CD4-positive, alpha-beta T cell (primary cell): ENCODE measurements around the gene GM2A. TPM values are rescaled to one million over a fixed set of nuclear protein-coding genes. Genes with fewer than 3 reads are reported as not detected.

ENCODE experiments used
- ATAC-seq: fragments of 200-7000 bp; cut with Tn5 transposase; one replicate; pipeline ENCODE4 v1.10.0; 2022; ENCODE audit warnings: mild to moderate bottlenecking; ENCODE audit not compliant: poor library complexity
- CTCF ChIA-PET: fragments of 350-600 bp; sonication (Branson Sonifier 250); formaldehyde crosslinking; loops from one replicate; lab custom pipeline; 2021; ENCODE audit warnings: antibody characterized with exemption, inconsistent platforms; lab: Charles Lee
- POLR2A ChIA-PET: fragments of 350-600 bp; sonication (Branson Sonifier 250); formaldehyde crosslinking; loops from one replicate; lab custom pipeline; 2021; ENCODE audit warnings: antibody characterized with exemption, inconsistent platforms; lab: Charles Lee
- DNase-seq, 14 experiments: peaks; one replicate each; pipeline ENCODE4 v3.0.0-alpha.2; 2013 to 2020; ENCODE audit warnings: mixed read lengths in 2 of 14
- H3K27ac ChIP-seq, 2 donors: one replicate each; pipeline versions ENCODE4 v1.5.1 to v1.7.0; 2013; ENCODE audit warnings: low read length in 2 of 2, low read depth in 1 of 2, mild to moderate bottlenecking in 1 of 2
- H3K27me3 ChIP-seq, 2 experiments: 1 replicate in 1 of 2; 2 replicates in 1 of 2; pipeline versions ENCODE4 v1.6.1 to v1.7.0; 2013; ENCODE audit warnings: low read length in 2 of 2, control low read depth in 1 of 2, mild to moderate bottlenecking in 1 of 2, moderate library complexity in 1 of 2; ENCODE audit not compliant: insufficient read depth in 2 of 2, control insufficient read depth in 1 of 2
- H3K36me3 ChIP-seq: one replicate; pipeline ENCODE4 v1.6.1; 2013; ENCODE audit warnings: low read length, control low read depth; ENCODE audit not compliant: insufficient read depth
- H3K4me1 ChIP-seq: one replicate; pipeline ENCODE4 v1.6.1; 2013; ENCODE audit warnings: low read length, control low read depth; ENCODE audit not compliant: insufficient read depth
- H3K4me3 ChIP-seq: one replicate; pipeline ENCODE4 v1.5.1; 2013; ENCODE audit warnings: mild to moderate bottlenecking, low read length, moderate library complexity
- H3K9me3 ChIP-seq, 2 experiments: 1 replicate in 1 of 2; 2 replicates in 1 of 2; pipeline versions ENCODE4 v1.6.1 to v1.7.0; 2013; ENCODE audit warnings: low read length in 2 of 2, mild to moderate bottlenecking in 2 of 2, control low read depth in 1 of 2, moderate library complexity in 1 of 2; ENCODE audit not compliant: control insufficient read depth in 1 of 2, insufficient read depth in 1 of 2
- H3K27ac Mint-ChIP-seq: one replicate; pipeline ENCODE4 v1.8.0; 2020; ENCODE audit warnings: mixed read lengths
- H3K27me3 Mint-ChIP-seq: one replicate; pipeline ENCODE4 v1.8.0; 2021; ENCODE audit warnings: mixed read lengths
- H3K36me3 Mint-ChIP-seq: one replicate; pipeline ENCODE4 v1.8.0; 2021; ENCODE audit warnings: low read depth, mixed read lengths
- H3K4me1 Mint-ChIP-seq: one replicate; pipeline ENCODE4 v1.8.0; 2021; ENCODE audit warnings: low read depth, mixed read lengths
- H3K4me3 Mint-ChIP-seq: one replicate; pipeline ENCODE4 v1.8.0; 2020; ENCODE audit warnings: mild to moderate bottlenecking, mixed read lengths
- H3K9me3 Mint-ChIP-seq: one replicate; pipeline ENCODE4 v1.8.0; 2020; ENCODE audit warnings: mixed read lengths
- CTCF ChIP-seq: fragments of 200-600 bp; IDR thresholded peaks from one replicate; pipeline ENCODE4 v1.8.0; 2022; ENCODE audit warnings: antibody characterized with exemption, mild to moderate bottlenecking
- intact Hi-C, 2 experiments: fragments of 100-400 bp; cut with DNase I in 1 of 2; cut with micrococcal nuclease in 1 of 2; formaldehyde crosslinking; loops; one replicate each; pipeline versions ENCODE4 v1.15.1 to v1.9.0; 2023 to 2025; cut with DNase I, micrococcal nuclease
- total RNA-seq, 174 experiments: library from RNA in 2 of 174; stranded (reverse) in 2 of 174; gene quantifications; one replicate each; pipeline ENCODE4 v1.2.3 and lab custom pipeline; 2021 to 2026

Gene GM2A
- total RNA-seq, 2 experiments from 2014 or later: 3.1 to 4.1 TPM

- H3K36me3 ChIP-seq: peaks cover 43% of the 10 kb centered on the region
- no peaks in the 10 kb centered on the region for H3K27me3 ChIP-seq
- Mint-ChIP-seq H3K4me3 (peak overlapping the region; percentile 92), H3K27me3 (no peaks in the 10 kb centered on the region), H3K9me3 (no peaks in the 10 kb centered on the region), H3K4me1 (peaks cover 84% of the 10 kb centered on the region), H3K27ac (peak overlapping the region; percentile 94), H3K36me3 (peaks cover 68% of the 10 kb centered on the region)
- H3K4me3 ChIP-seq: peak overlapping the region; percentile 98
- intact Hi-C loops: loop anchor here in 1 of 2 experiments (10.0 kb wide), 1 partner anchor 553 kb away; the partner anchor contains the start of gene G3BP1
- ATAC-seq (no peak), DNase-seq (peak in 3 of 14 experiments; percentile 28 to 50 (median 34))
- H3K27ac ChIP-seq: peak overlapping the region; percentile 92 to 94
- TF ChIP-seq CTCF: no peak
- POLR2A ChIA-PET: interaction anchor here (0.5 to 4.6 kb wide), 9 partner anchors 8 to 80 kb away, joined by 3 to 223 read pairs (median 9); partner anchors contain the start of gene GM2A
- no peaks in the 10 kb centered on the region for H3K9me3 ChIP-seq
- peaks cover 85% of the 10 kb centered on the region for H3K4me1 ChIP-seq
- CTCF ChIA-PET: interaction anchor here (3.9 to 5.6 kb wide), 3 partner anchors 8 to 95 kb away, joined by 14 to 33 read pairs (median 22); no protein-coding TSS in a partner anchor
Measured at GRCh38 chr5:151221574-151221973, 31.4 kb upstream of the GM2A start.

- H3K27ac Mint-ChIP-seq: peak overlapping the region; percentile 94
- peak overlapping the region; percentile 98 for H3K4me3 ChIP-seq
- H3K27me3 Mint-ChIP-seq: no peaks in the 10 kb centered on the region
- TF ChIP-seq CTCF: no peak
- no peaks in the 10 kb centered on the region for H3K9me3 Mint-ChIP-seq
- peak; percentile 23 for ATAC-seq
- H3K4me1 ChIP-seq: peaks cover 79% of the 10 kb centered on the region
- peaks cover 62% of the 10 kb centered on the region for H3K36me3 Mint-ChIP-seq
- peak overlapping the region; percentile 92 for H3K4me3 Mint-ChIP-seq
- DNase-seq: peak in 2 of 14 experiments; percentile 35 to 51
- peaks cover 37% of the 10 kb centered on the region for H3K36me3 ChIP-seq
- POLR2A ChIA-PET: interaction anchor here (0.5 to 4.6 kb wide), 14 partner anchors 9 to 521 kb away, joined by 3 to 223 read pairs (median 8); partner anchors contain the start of genes GM2A and RBM22
- CTCF ChIA-PET: interaction anchor here (3.9 to 5.6 kb wide), 3 partner anchors 9 to 96 kb away, joined by 14 to 33 read pairs (median 22); no protein-coding TSS in a partner anchor
- no peaks in the 10 kb centered on the region for H3K27me3 ChIP-seq
- no peaks in the 10 kb centered on the region for H3K9me3 ChIP-seq
- intact Hi-C loops: loop anchor here (1.0 to 10.0 kb wide), 2 partner anchors 8 to 553 kb away; partner anchors contain the start of gene G3BP1 (in 1 of the 2)
- peak overlapping the region; percentile 92 to 94 for H3K27ac ChIP-seq
- peaks cover 77% of the 10 kb centered on the region for H3K4me1 Mint-ChIP-seq
Measured at GRCh38 chr5:151222054-151222789, 30.8 kb upstream of the GM2A start.

GRCh38 chr5:151222790-151223446, 30.1 kb upstream of the GM2A start:
- peaks cover 72% of the 10 kb centered on the region for H3K4me1 ChIP-seq
- H3K9me3 Mint-ChIP-seq: no peaks in the 10 kb centered on the region
- H3K27me3 Mint-ChIP-seq: no peaks in the 10 kb centered on the region
- POLR2A ChIA-PET: interaction anchor here (0.6 to 4.6 kb wide), 20 partner anchors 10 to 522 kb away, joined by 3 to 223 read pairs (median 6); partner anchors contain the start of genes ANXA6, GM2A, RBM22 and TNIP1
- no peaks in the 10 kb centered on the region for H3K27me3 ChIP-seq
- H3K27ac ChIP-seq: peak overlapping the region; percentile 92 to 94
- peak overlapping the region; percentile 98 for H3K4me3 ChIP-seq
- ATAC-seq (peak; percentile 57), DNase-seq (peak in 13 of 14 experiments; percentile 22 to 80 (median 52))
- peak overlapping the region; percentile 92 for H3K4me3 Mint-ChIP-seq
- H3K27ac Mint-ChIP-seq: peak overlapping the region; percentile 94
- intact Hi-C loops: loop anchor here (1.0 to 10.0 kb wide), 2 partner anchors 9 to 552 kb away; partner anchors contain the start of gene G3BP1 (in 1 of the 2)
- H3K36me3 ChIP-seq: peaks cover 30% of the 10 kb centered on the region
- peaks cover 55% of the 10 kb centered on the region for H3K36me3 Mint-ChIP-seq
- H3K4me1 Mint-ChIP-seq: peaks cover 70% of the 10 kb centered on the region
- CTCF ChIA-PET: interaction anchor here (1.1 to 5.6 kb wide), 4 partner anchors 9 to 97 kb away, joined by 3 to 33 read pairs (median 18); no protein-coding TSS in a partner anchor
- H3K9me3 ChIP-seq: no peaks in the 10 kb centered on the region
- no peak for TF ChIP-seq CTCF
